G401.6 (cell line): ENCODE results near the gene AZGP1.
"Not testable (repeated sequence)": the region's sequence is repeated elsewhere in the genome, so short reads cannot be mapped to it uniquely, and the experiment has no call there.

ENCODE experiments used
- FAIRE-seq: peaks from 2 replicates; lab custom pipeline; 2012; peaks lifted over from hg19 to GRCh38; lab: Jason Lieb, UNC

Gene AZGP1

DNA sequence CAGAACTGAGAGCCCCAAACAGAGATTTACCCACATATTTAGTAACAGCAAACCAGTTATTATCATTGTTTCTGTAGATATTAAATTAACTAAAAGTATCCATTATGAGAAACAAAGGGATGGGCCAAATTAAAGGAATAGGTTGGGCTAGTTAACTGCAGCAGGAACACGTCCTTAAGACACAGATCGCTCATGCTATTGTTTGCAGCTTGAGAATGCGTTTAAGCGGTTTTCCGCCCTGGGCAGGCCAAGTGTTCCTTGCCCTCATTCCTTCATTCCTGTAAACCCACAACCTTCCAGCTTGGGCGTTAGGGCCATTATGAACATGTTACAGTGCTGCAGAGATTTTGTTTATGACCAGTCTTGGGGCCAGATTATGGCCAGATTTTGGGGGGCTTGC lies 25.0 kb downstream of the AZGP1 start:
- not testable (repeated sequence) for FAIRE-seq

DNA sequence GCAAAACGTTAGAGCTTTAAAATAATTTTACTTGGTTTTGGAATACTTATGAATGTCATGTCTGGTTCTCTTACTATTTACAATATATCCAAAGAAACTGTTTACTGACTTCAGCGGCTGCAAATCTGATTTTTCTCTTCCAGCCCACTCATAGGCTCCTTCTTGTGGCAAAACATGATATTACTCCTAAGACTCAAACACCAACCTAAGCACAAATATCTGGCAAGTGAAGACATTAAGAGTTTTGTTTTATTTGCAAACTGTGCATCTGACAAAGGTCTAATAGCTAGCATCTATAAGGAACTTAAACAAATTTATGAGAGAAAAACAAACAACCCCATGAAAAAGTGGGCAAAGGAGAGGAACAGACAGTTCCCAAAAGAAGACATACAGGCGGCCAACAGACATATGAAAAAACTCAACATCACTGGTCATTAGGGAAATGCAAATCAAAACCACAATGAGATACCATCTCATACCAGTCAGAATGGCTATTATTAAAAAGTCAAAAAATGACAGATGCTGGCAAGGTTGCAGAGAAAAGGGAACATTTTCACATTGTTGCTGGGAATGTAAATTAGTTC lies 26.1 kb downstream of the AZGP1 start:
- FAIRE-seq: no peak

DNA sequence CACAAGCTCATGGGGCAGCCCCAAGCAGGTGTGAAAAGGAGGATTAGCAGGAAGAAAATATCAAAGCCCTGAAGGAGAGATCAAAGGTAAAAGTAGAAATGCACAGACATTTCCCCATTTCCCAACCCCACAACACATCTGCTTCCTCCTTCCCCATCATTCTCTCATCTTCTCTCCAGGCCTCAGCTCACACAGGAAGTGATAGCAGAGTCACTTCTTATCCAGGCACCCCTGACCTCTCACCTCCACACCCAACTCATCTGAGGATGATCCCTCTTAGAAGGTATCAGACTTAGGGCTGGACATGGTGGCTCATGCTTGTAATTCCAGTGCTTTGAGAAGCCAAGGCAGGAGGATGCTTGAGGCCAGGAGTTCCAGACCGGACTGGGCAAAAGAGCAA lies 28.2 kb downstream of the AZGP1 start:
- no peak for FAIRE-seq

DNA sequence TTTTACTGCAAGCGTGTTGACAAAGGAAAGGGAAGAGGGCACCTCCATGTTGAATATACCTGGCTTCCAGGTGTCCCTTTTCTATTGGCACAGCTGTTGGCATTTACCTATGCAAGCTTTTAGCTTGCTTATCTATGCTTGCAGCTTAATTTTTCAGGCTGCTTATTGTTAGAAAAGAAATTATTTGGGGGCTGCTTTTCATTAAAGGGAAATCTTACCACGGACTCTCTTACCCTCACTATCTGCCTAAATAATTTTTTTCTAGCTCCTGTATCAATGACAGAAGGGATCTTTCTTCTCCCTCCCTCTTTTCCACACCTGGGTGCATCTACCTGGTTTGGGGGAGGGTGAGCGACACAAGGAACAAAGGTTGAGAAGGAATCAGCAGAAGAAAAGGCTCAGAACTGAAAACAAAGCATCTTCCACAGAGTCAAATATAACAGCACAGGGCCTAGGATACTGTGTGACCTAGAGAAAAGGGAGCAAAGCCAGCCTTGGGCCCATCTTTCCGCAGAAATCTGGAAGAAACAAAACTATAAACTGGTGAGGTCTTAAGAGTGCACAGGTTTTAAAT lies 31.2 kb downstream of the AZGP1 start:
- FAIRE-seq: no peak

DNA sequence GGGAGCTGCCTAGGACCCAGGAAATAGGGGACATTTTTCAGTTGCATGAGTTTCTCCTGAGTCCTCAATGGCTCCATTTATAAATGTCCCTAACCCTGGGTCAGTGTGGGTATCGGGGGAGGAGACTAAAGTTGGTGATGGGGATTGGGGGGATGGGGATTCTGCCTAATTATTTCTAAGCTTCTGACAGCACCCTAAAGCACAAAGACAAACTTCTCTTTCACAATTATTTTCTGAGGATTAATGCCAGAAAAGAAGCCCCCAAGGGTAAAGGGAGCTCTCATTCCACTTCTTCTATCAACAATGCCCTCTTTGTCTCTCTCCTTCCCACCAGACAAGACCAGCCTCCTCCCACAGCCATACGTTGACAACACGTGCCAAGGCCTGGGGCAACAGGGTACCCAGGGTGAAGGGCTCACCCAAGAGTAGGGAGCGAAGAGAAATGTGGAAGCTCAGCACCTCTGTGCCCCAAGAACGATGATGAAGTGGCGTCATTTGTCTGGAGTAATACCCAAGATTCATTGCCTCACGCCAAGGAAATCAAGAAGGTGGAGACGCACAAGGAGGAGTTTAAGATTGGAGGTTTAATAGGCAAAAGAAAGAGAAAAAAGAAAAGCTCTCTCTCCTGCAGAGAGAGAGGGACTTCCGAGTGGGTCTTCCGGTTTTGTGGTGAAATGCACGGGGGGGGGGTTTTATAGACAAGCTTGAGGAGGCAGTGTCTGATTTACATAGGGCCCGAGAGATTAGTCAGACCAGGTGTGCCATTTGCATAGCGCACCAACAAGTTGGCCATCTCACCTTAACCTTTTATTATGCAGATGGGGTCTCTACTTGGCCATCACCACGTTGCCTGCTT lies 32.0 kb downstream of the AZGP1 start:
- FAIRE-seq: no peak

DNA sequence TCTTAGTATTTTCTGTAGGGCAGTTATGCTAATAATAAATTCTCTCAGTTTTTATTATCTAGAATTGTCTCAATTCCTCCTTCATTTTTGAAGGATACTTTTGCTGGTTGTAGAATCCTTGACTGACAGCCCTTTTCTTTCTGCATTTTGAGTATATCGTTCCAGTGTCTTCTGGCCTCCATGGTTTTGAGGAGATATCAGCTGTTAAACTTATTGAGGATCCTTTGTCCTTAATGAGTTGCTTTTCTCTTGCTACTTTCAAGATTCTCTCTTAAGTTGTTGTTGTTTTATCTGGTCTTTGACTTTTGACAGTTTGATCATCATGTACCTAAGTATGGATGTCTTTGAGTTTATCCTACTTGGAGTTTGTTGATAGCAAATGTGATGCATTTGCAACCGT lies 37.5 kb downstream of the AZGP1 start:
- no peak for FAIRE-seq

DNA sequence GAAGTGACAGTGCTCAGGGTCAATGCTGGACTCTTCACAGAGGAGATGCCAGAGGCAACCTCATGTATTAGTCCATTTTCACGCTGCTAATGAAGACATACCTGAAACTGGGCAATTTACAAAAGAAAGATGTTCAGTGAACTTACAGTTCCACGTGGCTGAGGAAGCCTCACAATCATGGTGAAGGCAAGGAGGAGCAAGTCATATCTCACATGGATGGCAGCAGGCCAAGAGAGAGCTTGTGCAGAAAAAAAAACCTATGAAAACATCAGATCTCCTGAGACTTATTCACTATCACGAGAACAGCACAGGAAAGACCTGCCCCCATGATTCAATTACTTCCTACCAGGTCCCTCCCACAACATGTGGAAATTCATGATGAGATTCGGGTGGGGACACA lies 40.8 kb downstream of the AZGP1 start:
- FAIRE-seq: not testable (repeated sequence)

DNA sequence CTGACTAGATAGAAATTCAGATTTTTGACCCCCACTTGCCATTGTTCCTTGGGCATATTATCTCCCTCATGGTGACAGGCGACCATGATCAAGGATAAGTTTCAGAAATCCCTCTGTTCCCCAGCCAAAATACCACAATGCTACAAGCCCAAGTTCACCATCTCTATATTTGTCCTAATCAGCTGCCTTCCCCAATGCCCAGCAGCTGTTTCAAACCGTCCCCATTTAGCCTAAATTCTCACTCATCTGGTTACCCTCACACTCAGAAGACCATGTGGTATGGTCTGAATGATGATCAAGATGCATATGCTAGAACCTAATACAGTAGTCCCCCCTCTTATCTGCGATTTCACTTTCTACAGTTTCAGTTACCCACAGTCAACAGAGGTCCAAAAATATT lies 45.5 kb downstream of the AZGP1 start:
- no peak for FAIRE-seq

DNA sequence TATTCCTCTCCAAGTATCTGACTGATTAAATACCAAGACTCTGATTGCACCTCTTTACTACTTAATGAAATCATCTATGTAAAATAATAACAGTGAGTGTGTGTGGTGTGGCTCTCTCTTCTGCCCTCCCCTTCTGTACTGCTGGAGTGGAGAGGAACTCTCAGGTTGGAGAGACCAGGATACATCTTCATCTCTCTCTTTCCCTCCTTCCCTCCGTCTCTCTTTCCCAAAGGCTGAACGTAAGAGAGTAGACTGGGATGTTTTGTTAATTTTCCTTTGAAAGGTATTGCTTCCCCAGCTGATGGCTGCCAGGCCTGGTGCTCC lies 46.1 kb downstream of the AZGP1 start:
- FAIRE-seq: no peak

DNA sequence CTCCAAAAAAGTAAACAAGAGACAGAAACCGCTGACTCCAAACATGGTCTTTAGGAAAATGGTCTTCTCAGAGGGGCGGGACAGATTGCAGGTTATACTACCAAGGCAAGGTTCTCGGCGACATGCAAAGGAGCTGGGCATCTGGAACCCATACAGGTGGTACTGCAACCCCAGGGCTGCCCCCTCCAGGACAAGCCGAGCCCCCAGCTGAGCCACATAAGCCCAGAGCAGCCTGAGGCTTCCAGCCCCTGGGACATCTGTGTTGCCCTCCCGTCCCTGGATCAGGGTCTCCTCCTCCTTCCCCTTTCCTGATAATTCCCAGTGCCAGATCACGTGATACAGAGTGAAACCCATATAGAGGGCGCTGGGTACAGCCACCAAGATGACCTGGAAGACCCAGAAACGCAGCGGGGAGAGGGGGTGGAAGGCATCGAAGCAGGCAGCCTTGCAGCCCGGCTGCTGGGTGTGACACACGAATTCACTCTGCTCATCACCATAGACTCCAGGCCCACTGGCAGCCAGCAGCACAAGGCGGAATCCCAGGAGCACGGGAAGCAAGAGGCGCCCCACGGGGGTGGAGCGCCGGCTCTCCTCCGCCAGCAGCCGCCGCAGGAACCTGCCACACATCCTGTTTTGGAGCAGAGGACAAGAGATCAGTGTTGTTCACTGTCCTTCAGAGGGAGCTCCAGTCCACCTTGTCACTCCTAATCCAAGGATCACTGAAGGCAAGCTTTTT lies 46.7 kb downstream of the AZGP1 start, which contains the start of gene GJC3:
GJC3 (minus strand) TSS at position 627 of the 736 bp plus-strand sequence; CDS start at position 627, 0 bp downstream.
- FAIRE-seq: no peak

DNA sequence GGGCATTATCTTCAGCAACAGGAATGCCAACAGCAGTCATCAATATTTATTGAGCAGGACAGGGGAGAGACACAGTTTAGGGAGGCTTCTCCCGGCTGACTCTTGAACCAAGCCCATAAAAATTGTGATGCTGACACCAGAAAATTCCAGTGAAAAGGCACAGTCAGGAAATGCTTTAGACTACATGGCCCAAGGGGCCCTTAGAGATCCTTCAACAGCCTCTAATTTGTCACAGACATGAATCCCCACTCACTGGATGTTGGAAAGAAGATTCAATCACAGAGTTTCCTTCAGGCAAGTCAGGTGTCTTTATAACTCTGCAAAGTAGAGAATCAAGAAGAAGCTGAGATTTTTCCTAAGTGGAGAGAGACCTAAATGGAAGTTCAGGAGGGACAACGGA lies 47.6 kb downstream of the AZGP1 start:
- FAIRE-seq: no peak

DNA sequence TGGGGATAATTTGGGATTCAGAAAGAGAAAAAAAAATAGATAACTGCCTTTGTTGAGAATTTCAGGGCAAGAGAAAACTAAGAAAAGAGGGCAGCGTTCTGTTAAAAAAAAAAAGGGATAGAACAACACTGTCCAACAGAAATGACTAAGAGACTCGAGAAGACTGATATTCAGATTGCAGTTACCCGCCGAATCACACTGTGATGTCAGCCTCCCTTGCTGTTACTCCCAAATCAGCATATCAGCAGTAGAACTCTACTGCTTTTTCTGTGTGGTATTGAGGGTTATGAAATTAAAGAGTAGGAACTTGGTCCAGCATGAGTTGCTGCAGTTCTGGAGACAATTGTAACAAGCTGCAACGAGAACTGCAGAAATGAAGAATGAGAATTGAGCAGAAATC lies 48.3 kb downstream of the AZGP1 start:
- FAIRE-seq: no peak

DNA sequence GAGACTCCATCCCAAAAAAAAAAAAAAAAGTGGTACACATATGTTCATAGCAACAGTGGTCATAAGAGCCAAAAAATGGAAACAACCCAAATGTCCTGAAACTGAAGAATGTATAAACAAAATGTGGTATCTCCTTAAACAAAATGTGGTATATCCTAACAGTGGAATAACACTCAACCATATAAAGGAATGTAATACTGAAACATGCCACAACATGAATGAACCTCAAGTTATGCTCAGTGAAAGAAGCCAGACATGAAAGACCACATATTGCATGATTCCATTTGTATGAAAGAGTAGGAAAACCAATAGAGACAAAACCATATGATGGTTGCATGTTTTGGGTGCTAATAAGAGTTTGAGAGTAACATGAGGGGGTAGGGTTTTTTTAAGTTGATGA lies 49.5 kb downstream of the AZGP1 start:
- no peak for FAIRE-seq

DNA sequence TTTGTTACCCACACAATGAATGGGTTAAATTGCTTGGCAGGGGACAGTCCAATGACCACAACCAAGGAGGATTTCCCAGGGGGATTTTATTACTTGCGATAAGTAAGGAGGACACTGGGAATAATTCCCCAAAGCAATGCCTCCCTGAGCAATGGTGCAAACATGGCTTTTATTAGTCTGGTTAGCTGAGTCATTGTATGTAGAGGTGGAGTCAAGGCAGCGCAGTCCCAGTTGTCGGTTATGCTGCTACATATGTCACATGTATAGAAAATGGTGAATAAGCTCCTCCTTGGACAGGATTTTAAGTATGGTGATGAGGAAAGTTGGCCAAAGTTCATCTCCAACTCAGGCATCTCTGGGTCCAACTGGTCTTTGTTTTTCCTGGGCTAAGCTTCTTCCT lies 52.6 kb downstream of the AZGP1 start:
- no peak for FAIRE-seq

DNA sequence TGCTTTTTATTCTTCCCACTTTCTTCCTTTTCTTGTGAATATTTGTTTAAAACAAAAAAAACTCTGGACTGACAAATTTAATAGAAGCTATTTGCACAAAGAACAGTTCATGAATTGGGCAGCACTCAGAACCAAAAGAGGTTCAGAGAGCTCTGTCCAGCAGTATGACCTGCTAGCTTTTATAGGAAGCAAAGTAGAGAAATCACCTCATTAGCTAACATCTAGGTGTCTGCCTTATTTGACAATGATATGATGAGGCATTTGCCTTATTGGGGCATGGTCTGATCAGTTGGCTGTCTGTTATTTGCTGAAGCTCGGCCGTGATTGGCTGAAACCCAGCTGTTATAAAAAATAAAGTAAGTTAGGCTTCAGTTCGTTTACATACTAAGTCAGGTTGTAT lies 55.7 kb downstream of the AZGP1 start:
- FAIRE-seq: no peak

DNA sequence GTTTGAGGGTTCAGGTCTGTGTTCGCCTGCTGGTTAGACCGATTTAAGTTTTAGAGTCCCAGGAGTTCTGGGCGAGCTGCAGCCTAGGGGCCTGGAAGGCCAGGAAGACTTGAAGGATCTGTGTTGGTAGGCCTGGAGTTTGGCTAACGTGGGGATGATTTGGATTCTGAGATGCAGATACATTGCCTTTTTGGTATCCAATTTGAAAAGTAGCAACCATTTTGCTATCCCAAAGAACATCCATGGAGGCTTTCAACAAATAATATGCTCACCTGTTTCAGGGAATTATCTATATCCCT lies 56.1 kb downstream of the AZGP1 start:
- no peak for FAIRE-seq

DNA sequence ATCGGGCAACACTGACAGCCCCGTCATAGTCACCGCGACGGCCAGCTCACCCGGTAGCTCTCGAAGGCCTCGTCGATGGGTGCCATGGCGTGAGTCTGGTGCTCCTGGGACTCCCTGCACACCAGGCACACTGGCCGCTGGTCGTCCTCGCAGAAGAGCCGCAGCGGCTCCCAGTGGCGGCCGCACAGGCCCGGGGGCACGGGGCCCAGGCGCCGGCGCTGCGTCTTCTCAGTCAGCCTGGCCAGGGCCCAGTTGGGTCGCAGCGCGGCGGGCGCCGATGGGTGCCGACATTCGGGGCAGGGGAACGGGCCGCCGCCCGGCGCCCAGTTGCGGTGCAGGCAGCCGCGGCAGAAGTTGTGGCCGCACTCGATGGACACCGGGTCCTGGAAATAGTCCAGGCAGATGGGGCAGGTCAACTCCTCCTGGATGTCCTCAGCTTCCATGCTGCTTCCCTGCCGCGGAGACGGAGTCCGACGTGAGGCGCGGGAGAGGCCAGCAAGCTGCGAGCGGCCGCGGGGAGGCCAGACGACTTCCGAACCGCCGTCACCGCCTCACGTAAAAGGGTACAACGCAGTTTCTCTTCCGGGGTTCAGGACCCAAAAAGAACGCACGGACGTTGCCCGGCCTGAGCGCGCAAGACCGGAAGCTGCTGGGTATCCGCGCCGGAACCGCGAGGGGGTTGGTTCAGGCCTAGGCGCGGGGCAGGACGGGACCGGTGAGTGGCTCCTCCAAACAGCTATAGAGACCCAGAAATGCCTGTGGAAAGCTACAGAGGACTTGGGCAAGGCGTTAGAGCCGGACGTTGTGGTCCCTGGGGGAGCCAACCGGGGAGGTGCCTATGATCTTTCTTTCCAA lies 56.6 kb downstream of the AZGP1 start, which contains the start of gene TRIM4:
TRIM4 (minus strand) TSS at position 572 of the 855 bp plus-strand sequence; CDS start at position 443, 129 bp downstream.
- FAIRE-seq: no peak
